OCI-LY7 (cell line): ENCODE measurements around the gene ELMO1. TPM values are rescaled to one million over a fixed set of nuclear protein-coding genes. Genes with fewer than 3 reads are reported as not detected.

Source experiments
- BruUV-seq: library from RNA; stranded (reverse); fragments of 400-500 nt; replicated peaks from 2 replicates; lab custom pipeline; 2021; lab: Mats Ljungman, UMichigan
- CTCF ChIA-PET: fragments of 300-600 bp; sonication (Branson Sonifier 250); formaldehyde crosslinking; loops from one replicate; lab custom pipeline; 2022; ENCODE audit warnings: antibody characterized with exemption; ENCODE audit not compliant: unreplicated experiment; lab: Charles Lee
- POLR2A ChIA-PET: fragments of 300-600 bp; sonication (Branson Sonifier 250); formaldehyde crosslinking; loops from one replicate; lab custom pipeline; 2022; ENCODE audit warnings: antibody characterized with exemption; lab: Charles Lee
- DNase-seq: peaks from one replicate; pipeline ENCODE4 v3.0.0-alpha.2; 2015; ENCODE audit warnings: low spot score
- H2AFZ ChIP-seq: fragments of 200-600 bp; sonication (generic), shearing (Covaris generic); 2 replicates; pipeline ENCODE4 v1.6.1; 2014; ENCODE audit warnings: mild to moderate bottlenecking, antibody characterized with exemption, low read length, moderate library complexity
- H3K27ac ChIP-seq: fragments of 200-600 bp; sonication (generic); 2 replicates; pipeline ENCODE4 v1.5.1; 2014; ENCODE audit warnings: mixed run types, low read depth, mild to moderate bottlenecking, moderate library complexity, low read length, inconsistent platforms; ENCODE audit not compliant: poor library complexity, severe bottlenecking
- H3K36me3 ChIP-seq: fragments of 200-600 bp; sonication (generic); 2 replicates; pipeline ENCODE4 v1.6.1; 2014; ENCODE audit warnings: mild to moderate bottlenecking, antibody characterized with exemption, low read length, moderate library complexity, mixed read lengths; ENCODE audit not compliant: insufficient read depth
- H3K4me1 ChIP-seq: fragments of 200-600 bp; sonication (generic); 2 replicates; pipeline ENCODE4 v1.5.1; 2014; ENCODE audit warnings: mild to moderate bottlenecking, low read length; ENCODE audit not compliant: insufficient read depth, poor library complexity, severe bottlenecking
- H3K4me2 ChIP-seq: fragments of 200-600 bp; sonication (generic); 2 replicates; pipeline ENCODE4 v1.6.1; 2014; ENCODE audit warnings: mild to moderate bottlenecking, low read length
- H3K4me3 ChIP-seq: fragments of 200-600 bp; sonication (generic); 2 replicates; pipeline ENCODE4 v1.5.1; 2014; ENCODE audit warnings: mild to moderate bottlenecking, low read depth, low read length; ENCODE audit not compliant: poor library complexity, severe bottlenecking
- H3K79me2 ChIP-seq: fragments of 200-600 bp; sonication (generic); 2 replicates; pipeline ENCODE4 v1.6.1; 2016; ENCODE audit warnings: low read depth, mild to moderate bottlenecking, low read length, moderate library complexity, mixed read lengths; ENCODE audit not compliant: insufficient read depth
- H3K9me2 ChIP-seq: fragments of 200-600 bp; sonication (generic); 2 replicates; pipeline ENCODE4 v1.6.1; 2016; ENCODE audit warnings: mild to moderate bottlenecking, low read length, mixed read lengths; ENCODE audit not compliant: insufficient read depth
- H3K9me3 ChIP-seq: fragments of 200-600 bp; sonication (generic); 2 replicates; pipeline ENCODE4 v1.6.1; 2014; ENCODE audit warnings: mild to moderate bottlenecking, mixed run types, low read length, mixed read lengths
- H4K20me1 ChIP-seq: fragments of 200-600 bp; sonication (generic); 2 replicates; pipeline ENCODE4 v1.6.1; 2014; ENCODE audit warnings: mild to moderate bottlenecking, antibody characterized with exemption, low read length, moderate library complexity, mixed read lengths; ENCODE audit not compliant: insufficient read depth
- CTCF ChIP-seq: fragments of 200-600 bp; sonication (generic); conservative IDR thresholded peaks from 2 replicates; pipeline ENCODE4 v1.5.1; 2014; ENCODE audit warnings: mild to moderate bottlenecking, antibody characterized with exemption, low read length, moderate library complexity, mixed read lengths
- EZH2phosphoT487 ChIP-seq: fragments of 200-600 bp; sonication (generic); IDR thresholded peaks from 2 replicates; pipeline ENCODE4 v1.6.1; 2018; ENCODE audit warnings: low read depth, borderline replicate concordance, mild to moderate bottlenecking, mixed run types, antibody characterized with exemption, low read length, moderate library complexity, mixed read lengths
- intact Hi-C: fragments of 100-400 bp; cut with micrococcal nuclease; formaldehyde crosslinking; loops from one replicate; pipeline ENCODE4 v1.10.0; 2022; ENCODE audit not compliant: unreplicated experiment
- total RNA-seq, 2 experiments: library from RNA; depleted of rRNA in 1 of 2; stranded (reverse); fragments of >200 nt in 1 of 2; shearing (Covaris generic) in 1 of 2; gene quantifications; 2 replicates each; pipeline ENCODE4 v1.2.3, GENCODE V29; 2014 to 2022

ELMO1 gene
- total RNA-seq, 2 experiments from 2014 or later: 101 to 103 TPM

GRCh38 chr7:37488163-37488764 lies 39.6 kb upstream of the ELMO1 start:
- intact Hi-C loops: no loop called here
- BruUV-seq: no TSS peak
- no peaks in the 10 kb centered on the region for H3K79me2 ChIP-seq
- no peak overlapping the region for H3K4me3 ChIP-seq
- H4K20me1 ChIP-seq: no peaks in the 10 kb centered on the region
- no peak overlapping the region for H3K4me2 ChIP-seq
- no peaks in the 10 kb centered on the region for H3K9me2 ChIP-seq
- no peaks in the 10 kb centered on the region for H3K4me1 ChIP-seq
- H2AFZ ChIP-seq: no peak overlapping the region
- ChIA-PET POLR2A (interaction anchor here (0.6 kb wide), 1 partner anchor 1433 kb away, joined by 3 read pairs; no protein-coding TSS in a partner anchor), CTCF (no interaction called here)
- H3K9me3 ChIP-seq: peaks cover 8% of the 10 kb centered on the region; the same call in 1 of the 2 replicates
- no peak for DNase-seq
- H3K36me3 ChIP-seq: no peaks in the 10 kb centered on the region
- TF ChIP-seq EZH2phosphoT487 (no peak), CTCF (no peak)
- no peak overlapping the region for H3K27ac ChIP-seq

GRCh38 chr7:37484426-37485073 lies 35.9 kb upstream of the ELMO1 start:
- TF ChIP-seq CTCF (no peak), EZH2phosphoT487 (no peak)
- Histone ChIP-seq H3K4me1 (no peaks in the 10 kb centered on the region), H4K20me1 (no peaks in the 10 kb centered on the region), H3K9me3 (peaks cover 8% of the 10 kb centered on the region; the same call in 1 of the 2 replicates), H3K79me2 (no peaks in the 10 kb centered on the region), H3K36me3 (no peaks in the 10 kb centered on the region), H3K4me2 (no peak overlapping the region), H3K9me2 (no peaks in the 10 kb centered on the region), H3K4me3 (no peak overlapping the region), H3K27ac (no peak overlapping the region), H2AFZ (no peak overlapping the region)
- intact Hi-C loops: no loop called here
- DNase-seq: no peak
- BruUV-seq: no TSS peak
- POLR2A ChIA-PET: no interaction called here
- CTCF ChIA-PET: no interaction called here

- intact Hi-C loops: no loop called here
- DNase-seq: no peak
- Histone ChIP-seq H3K4me2 (no peak overlapping the region), H2AFZ (no peak overlapping the region), H3K9me2 (no peaks in the 10 kb centered on the region), H3K79me2 (no peaks in the 10 kb centered on the region), H3K4me1 (no peaks in the 10 kb centered on the region), H3K36me3 (no peaks in the 10 kb centered on the region), H4K20me1 (no peaks in the 10 kb centered on the region), H3K4me3 (no peak overlapping the region), H3K9me3 (peaks cover 8% of the 10 kb centered on the region; the same call in 1 of the 2 replicates), H3K27ac (no peak overlapping the region)
- CTCF ChIA-PET: no interaction called here
- BruUV-seq: no TSS peak
- POLR2A ChIA-PET: no interaction called here
- no peak for TF ChIP-seq EZH2phosphoT487
- TF ChIP-seq CTCF: no peak
These were observed 35.0 kb upstream of the ELMO1 start for GRCh38 chr7:37483627-37484026.
